Activated naive CD4-positive, alpha-beta T cell treated with anti-CD3 and anti-CD28 coated beads, Interleukin-2, amount 10 ng/mL, durations not matched to agents 7 days and 5 days (primary cell): ENCODE measurements around the gene CCER1.

Experiments used
- CTCF ChIA-PET: fragments of 350-600 bp; sonication (Branson Sonifier 250); formaldehyde crosslinking; loops from one replicate; lab custom pipeline; 2021; ENCODE audit warnings: antibody characterized with exemption; lab: Charles Lee
- DNase-seq: peaks from one replicate; pipeline ENCODE4 v3.0.0-alpha.2; 2020
- H3K27ac Mint-ChIP-seq: one replicate; pipeline ENCODE4 v1.8.0; 2021; ENCODE audit warnings: mild to moderate bottlenecking, moderate library complexity, mixed read lengths
- H3K27me3 Mint-ChIP-seq: one replicate; pipeline ENCODE4 v1.8.0; 2021; ENCODE audit warnings: mild to moderate bottlenecking, mixed read lengths
- H3K36me3 Mint-ChIP-seq: one replicate; pipeline ENCODE4 v1.8.0; 2021; ENCODE audit warnings: mixed read lengths
- H3K4me1 Mint-ChIP-seq: one replicate; pipeline ENCODE4 v1.8.0; 2021; ENCODE audit warnings: mixed read lengths
- H3K4me3 Mint-ChIP-seq: one replicate; pipeline ENCODE4 v1.8.0; 2021; ENCODE audit warnings: mild to moderate bottlenecking, moderate library complexity, mixed read lengths
- H3K9me3 Mint-ChIP-seq: one replicate; pipeline ENCODE4 v1.8.0; 2021; ENCODE audit warnings: mixed read lengths

Gene CCER1

GRCh38 chr12:90924406-90924805 lies 30.6 kb downstream of the CCER1 start:
- no peak overlapping the region for H3K4me3 Mint-ChIP-seq
- H3K36me3 Mint-ChIP-seq, result no peaks in the 10 kb centered on the region
- no peaks in the 10 kb centered on the region for H3K27me3 Mint-ChIP-seq
- H3K4me1 Mint-ChIP-seq, result no peaks in the 10 kb centered on the region
- no peak overlapping the region for H3K27ac Mint-ChIP-seq
- CTCF ChIA-PET, result no interaction called here
- peaks cover 3% of the 10 kb centered on the region for H3K9me3 Mint-ChIP-seq
- DNase-seq, result no peak

- H3K4me3 Mint-ChIP-seq, result no peak overlapping the region
- H3K4me1 Mint-ChIP-seq, result no peaks in the 10 kb centered on the region
- DNase-seq, result no peak
- no peak overlapping the region for H3K27ac Mint-ChIP-seq
- H3K9me3 Mint-ChIP-seq, result no peaks in the 10 kb centered on the region
- no peaks in the 10 kb centered on the region for H3K36me3 Mint-ChIP-seq
- CTCF ChIA-PET, result no interaction called here
- no peaks in the 10 kb centered on the region for H3K27me3 Mint-ChIP-seq
Observed at GRCh38 chr12:90922145-90922627, 32.8 kb downstream of the CCER1 start.

- Mint-ChIP-seq H3K27ac (no peak overlapping the region), H3K4me3 (no peak overlapping the region), H3K36me3 (no peaks in the 10 kb centered on the region), H3K27me3 (no peaks in the 10 kb centered on the region), H3K4me1 (no peaks in the 10 kb centered on the region), H3K9me3 (no peaks in the 10 kb centered on the region)
- no peak for DNase-seq
- CTCF ChIA-PET, result no interaction called here
Observed at GRCh38 chr12:90921536-90921935, 33.4 kb downstream of the CCER1 start.

- CTCF ChIA-PET, result no interaction called here
- Mint-ChIP-seq H3K9me3 (no peaks in the 10 kb centered on the region), H3K4me3 (no peak overlapping the region), H3K4me1 (no peaks in the 10 kb centered on the region), H3K27me3 (no peaks in the 10 kb centered on the region), H3K27ac (no peak overlapping the region), H3K36me3 (no peaks in the 10 kb centered on the region)
- DNase-seq, result no peak
Observed at GRCh38 chr12:90920222-90920621, 34.8 kb downstream of the CCER1 start.

GRCh38 chr12:90917431-90917830 lies 37.5 kb downstream of the CCER1 start:
- Mint-ChIP-seq H3K36me3 (no peaks in the 10 kb centered on the region), H3K4me1 (no peaks in the 10 kb centered on the region), H3K27ac (no peak overlapping the region), H3K9me3 (no peaks in the 10 kb centered on the region), H3K4me3 (no peak overlapping the region), H3K27me3 (no peaks in the 10 kb centered on the region)
- no peak for DNase-seq
- CTCF ChIA-PET, result no interaction called here

- H3K27me3 Mint-ChIP-seq, result no peaks in the 10 kb centered on the region
- no peak overlapping the region for H3K4me3 Mint-ChIP-seq
- H3K27ac Mint-ChIP-seq, result no peak overlapping the region
- no peaks in the 10 kb centered on the region for H3K36me3 Mint-ChIP-seq
- H3K4me1 Mint-ChIP-seq, result no peaks in the 10 kb centered on the region
- CTCF ChIA-PET, result no interaction called here
- DNase-seq, result no peak
- H3K9me3 Mint-ChIP-seq, result no peaks in the 10 kb centered on the region
Observed at GRCh38 chr12:90916516-90916915, 38.5 kb downstream of the CCER1 start.

- no peak for DNase-seq
- Mint-ChIP-seq H3K36me3 (no peaks in the 10 kb centered on the region), H3K27ac (no peak overlapping the region), H3K27me3 (no peaks in the 10 kb centered on the region), H3K9me3 (no peaks in the 10 kb centered on the region), H3K4me3 (no peak overlapping the region), H3K4me1 (no peaks in the 10 kb centered on the region)
- CTCF ChIA-PET, result no interaction called here
Observed at GRCh38 chr12:90915353-90915752, 39.6 kb downstream of the CCER1 start.

- H3K36me3 Mint-ChIP-seq, result no peaks in the 10 kb centered on the region
- H3K27me3 Mint-ChIP-seq, result no peaks in the 10 kb centered on the region
- H3K4me3 Mint-ChIP-seq, result no peak overlapping the region
- DNase-seq, result no peak
- CTCF ChIA-PET, result no interaction called here
- H3K4me1 Mint-ChIP-seq, result no peaks in the 10 kb centered on the region
- H3K9me3 Mint-ChIP-seq, result no peaks in the 10 kb centered on the region
- no peak overlapping the region for H3K27ac Mint-ChIP-seq
Observed at GRCh38 chr12:90910958-90911357, 44.0 kb downstream of the CCER1 start.

GRCh38 chr12:90909069-90909770 lies 45.8 kb downstream of the CCER1 start:
- DNase-seq, result no peak
- H3K4me1 Mint-ChIP-seq, result no peaks in the 10 kb centered on the region
- no peaks in the 10 kb centered on the region for H3K9me3 Mint-ChIP-seq
- no peak overlapping the region for H3K4me3 Mint-ChIP-seq
- H3K36me3 Mint-ChIP-seq, result no peaks in the 10 kb centered on the region
- H3K27ac Mint-ChIP-seq, result no peak overlapping the region
- CTCF ChIA-PET, result no interaction called here
- H3K27me3 Mint-ChIP-seq, result no peaks in the 10 kb centered on the region

GRCh38 chr12:90908465-90908864 lies 46.5 kb downstream of the CCER1 start:
- no peak overlapping the region for H3K4me3 Mint-ChIP-seq
- H3K4me1 Mint-ChIP-seq, result no peaks in the 10 kb centered on the region
- no peaks in the 10 kb centered on the region for H3K9me3 Mint-ChIP-seq
- H3K36me3 Mint-ChIP-seq, result no peaks in the 10 kb centered on the region
- H3K27me3 Mint-ChIP-seq, result no peaks in the 10 kb centered on the region
- CTCF ChIA-PET, result no interaction called here
- no peak overlapping the region for H3K27ac Mint-ChIP-seq
- no peak for DNase-seq

- CTCF ChIA-PET, result interaction anchor here (0.9 kb wide), 1 partner anchor 30 kb away, joined by 3 read pairs; no protein-coding TSS in a partner anchor
- no peak overlapping the region for H3K27ac Mint-ChIP-seq
- DNase-seq, result no peak
- H3K4me3 Mint-ChIP-seq, result no peak overlapping the region
- H3K36me3 Mint-ChIP-seq, result no peaks in the 10 kb centered on the region
- no peaks in the 10 kb centered on the region for H3K27me3 Mint-ChIP-seq
- H3K4me1 Mint-ChIP-seq, result no peaks in the 10 kb centered on the region
- no peaks in the 10 kb centered on the region for H3K9me3 Mint-ChIP-seq
Observed at GRCh38 chr12:90905691-90906370, 49.1 kb downstream of the CCER1 start.

- H3K27ac Mint-ChIP-seq, result no peak overlapping the region
- no peaks in the 10 kb centered on the region for H3K27me3 Mint-ChIP-seq
- H3K4me3 Mint-ChIP-seq, result no peak overlapping the region
- H3K36me3 Mint-ChIP-seq, result no peaks in the 10 kb centered on the region
- no peaks in the 10 kb centered on the region for H3K4me1 Mint-ChIP-seq
- CTCF ChIA-PET, result no interaction called here
- no peak for DNase-seq
- no peaks in the 10 kb centered on the region for H3K9me3 Mint-ChIP-seq
Observed at GRCh38 chr12:90902596-90902995, 52.4 kb downstream of the CCER1 start.
